Right lobe of liver (tissue), 6 donors: ENCODE measurements around the gene PSG1. TPM values are rescaled to one million over a fixed set of nuclear protein-coding genes. Genes with fewer than 3 reads are reported as not detected.
"Not testable (repeated sequence)": the region's sequence is repeated elsewhere in the genome, so short reads cannot be mapped to it uniquely, and the experiment has no call there.

ENCODE experiments used
- ATAC-seq, 4 donors: fragments of 200-7000 bp; cut with Tn5 transposase; one replicate each; pipeline ENCODE4 v1.9.1; 2020; ENCODE audit warnings: mild to moderate bottlenecking in 4 of 4, moderate library complexity in 4 of 4
- DNase-seq, 3 donors: peaks; one replicate each; pipeline ENCODE4 v3.0.0-alpha.2; 2020
- H3K27ac ChIP-seq, 3 donors: fragments of 200-600 bp; one replicate each; pipeline ENCODE4 v1.8.0; 2022
- H3K27me3 ChIP-seq, 2 donors: fragments of 200-600 bp; one replicate each; pipeline ENCODE4 v1.8.0; 2022
- H3K36me3 ChIP-seq, 4 donors: fragments of 200-600 bp; sonication (generic) in 1 of 4; one replicate each; pipeline versions ENCODE4 v1.5.1 to v1.8.0; 2017 to 2022; ENCODE audit warnings: control low read depth in 1 of 4
- H3K4me1 ChIP-seq, 4 donors: fragments of 200-600 bp; sonication (generic) in 1 of 4; one replicate each; pipeline versions ENCODE4 v1.5.1 to v1.8.0; 2017 to 2022; ENCODE audit warnings: control low read depth in 1 of 4
- H3K4me3 ChIP-seq, 3 donors: fragments of 200-600 bp; one replicate each; pipeline ENCODE4 v1.8.0; 2022
- H3K9me3 ChIP-seq, 4 donors: fragments of 200-600 bp; sonication (generic) in 1 of 4; one replicate each; pipeline versions ENCODE4 v1.5.1 to v1.8.0; 2017 to 2022; ENCODE audit warnings: control low read depth in 1 of 4
- CTCF ChIP-seq, 4 donors: fragments of 200-600 bp in 3 of 4; fragments of 450-650 bp in 1 of 4; IDR thresholded peaks; one replicate each; pipeline versions ENCODE4 v1.5.1 to v1.8.0; 2016 to 2022; ENCODE audit warnings: antibody characterized with exemption in 4 of 4, mild to moderate bottlenecking in 2 of 4
- WGBS: methylation state at CpG from one replicate; pipeline ENCODE4 v1.1.6; 2018; ENCODE audit warnings: low coverage, low lambda C conversion rate; ENCODE audit not compliant: insufficient coverage; ENCODE audit errors: missing lambda C conversion rate; 5-methylcytosine and 5-hydroxymethylcytosine counted together
- intact Hi-C, 2 donors: fragments of 100-400 bp; cut with DNase I; formaldehyde crosslinking; loops; one replicate each; pipeline versions ENCODE4 v1.11.2 to v1.14.1; 2022
- total RNA-seq, 6 experiments: library from RNA; depleted of rRNA in 2 of 6; stranded (reverse); fragments of >200 nt in 2 of 6; fragmentation: NEBNext Ultra II Directional in 3 of 6; extraction: Animal tissue kit (Norgen Biotek cat#: 25700) in 3 of 6; gene quantifications; one replicate each; pipeline versions ENCODE4 v1.1.0 to v1.2.4, GENCODE V29; 2016 to 2023
- donor health status: DM: no; HTN: yes; CAD: no.
- donor health status: DM: no; HTN: no; CAD: no.
- donor health status: DM: no; HTN: no; CAD: no.
- donor health status: DM: no; HTN: yes; CAD: no.
- donor health status: DM: no; HTN: yes; CAD: no.

The PSG1 gene
- total RNA-seq, 6 experiments from 2014 or later: not detected

GRCh38 chr19:42899674-42900073 lies 20.2 kb upstream of the PSG1 start:
- H3K4me1 ChIP-seq, H3K36me3 ChIP-seq, intact Hi-C loops, H3K9me3 ChIP-seq, DNase-seq, H3K27me3 ChIP-seq, ATAC-seq, H3K27ac ChIP-seq, H3K4me3 ChIP-seq: not testable (repeated sequence)
- WGBS: 36% methylated on average over 8 of the region's 12 CpGs

GRCh38 chr19:42899110-42899509 lies 19.6 kb upstream of the PSG1 start:
- H3K27me3 ChIP-seq, intact Hi-C loops, H3K27ac ChIP-seq, H3K9me3 ChIP-seq, DNase-seq, H3K36me3 ChIP-seq, H3K4me1 ChIP-seq, ATAC-seq, H3K4me3 ChIP-seq: not testable (repeated sequence)
- WGBS: 58% methylated on average over 1 of the region's 1 CpG

- H3K27me3 ChIP-seq, ATAC-seq, H3K4me3 ChIP-seq, H3K36me3 ChIP-seq, H3K27ac ChIP-seq, H3K4me1 ChIP-seq, H3K9me3 ChIP-seq, intact Hi-C loops, DNase-seq: not testable (repeated sequence)
- WGBS: 21% methylated on average over 1 of the region's 1 CpG
Observed at GRCh38 chr19:42898656-42899055, 19.1 kb upstream of the PSG1 start.

- WGBS: 0% methylated on average over 1 of the region's 1 CpG
Observed at GRCh38 chr19:42897729-42898128, 18.2 kb upstream of the PSG1 start.

GRCh38 chr19:42890446-42890845 lies 10.9 kb upstream of the PSG1 start:
- H3K36me3 ChIP-seq, intact Hi-C loops, DNase-seq, ATAC-seq, H3K4me3 ChIP-seq, H3K27ac ChIP-seq, H3K9me3 ChIP-seq, H3K4me1 ChIP-seq, H3K27me3 ChIP-seq: not testable (repeated sequence)
- WGBS: 28% methylated on average over 3 of the region's 7 CpGs

More at GRCh38 chr19:42897729-42898128, 18.2 kb upstream of the PSG1 start:
- H3K27me3 ChIP-seq, H3K36me3 ChIP-seq, ATAC-seq, H3K4me3 ChIP-seq, H3K9me3 ChIP-seq, H3K27ac ChIP-seq, intact Hi-C loops, H3K4me1 ChIP-seq, DNase-seq: not testable (repeated sequence)

GRCh38 chr19:42887876-42888445 lies 8.4 kb upstream of the PSG1 start:
- ATAC-seq, H3K27ac ChIP-seq, H3K36me3 ChIP-seq, intact Hi-C loops, DNase-seq, H3K27me3 ChIP-seq, H3K9me3 ChIP-seq, H3K4me3 ChIP-seq, H3K4me1 ChIP-seq: not testable (repeated sequence)

GRCh38 chr19:42882730-42883129 lies 3.2 kb upstream of the PSG1 start:
- H3K27ac ChIP-seq, intact Hi-C loops, H3K27me3 ChIP-seq, H3K9me3 ChIP-seq, H3K36me3 ChIP-seq, H3K4me1 ChIP-seq, DNase-seq, ATAC-seq, H3K4me3 ChIP-seq: not testable (repeated sequence)
- WGBS: 39% methylated on average over 2 of the region's 2 CpGs

- H3K27ac ChIP-seq, ATAC-seq, H3K9me3 ChIP-seq, DNase-seq, intact Hi-C loops, H3K4me1 ChIP-seq, H3K27me3 ChIP-seq, H3K36me3 ChIP-seq, H3K4me3 ChIP-seq: not testable (repeated sequence)
- WGBS: 14% methylated on average over 1 of the region's 5 CpGs
Observed at GRCh38 chr19:42882010-42882409, 2.5 kb upstream of the PSG1 start.

GRCh38 chr19:42881279-42881678 lies 1.8 kb upstream of the PSG1 start:
- H3K36me3 ChIP-seq, H3K4me1 ChIP-seq, DNase-seq, H3K27me3 ChIP-seq, H3K4me3 ChIP-seq, H3K27ac ChIP-seq, intact Hi-C loops, H3K9me3 ChIP-seq, ATAC-seq: not testable (repeated sequence)
- WGBS: 0% methylated on average over 3 of the region's 8 CpGs
- peak in 1 of 4 donors; percentile 12 for TF ChIP-seq CTCF (IDR thresholded peaks at IDR 0.05)

GRCh38 chr19:42880621-42881020 lies 1.1 kb upstream of the PSG1 start:
- H3K27ac ChIP-seq, intact Hi-C loops, DNase-seq: not testable (repeated sequence)

GRCh38 chr19:42876596-42876995 lies 2.9 kb downstream of the PSG1 start:
- H3K4me3 ChIP-seq, H3K27me3 ChIP-seq, intact Hi-C loops, H3K4me1 ChIP-seq, ATAC-seq, DNase-seq, H3K36me3 ChIP-seq, H3K27ac ChIP-seq, H3K9me3 ChIP-seq: not testable (repeated sequence)

More at GRCh38 chr19:42880621-42881020, 1.1 kb upstream of the PSG1 start:
- WGBS: 80% methylated on average over 1 of the region's 9 CpGs
- H3K4me1 ChIP-seq, H3K27me3 ChIP-seq, H3K36me3 ChIP-seq, H3K4me3 ChIP-seq, H3K9me3 ChIP-seq, ATAC-seq: not testable (repeated sequence)
